Subcutaneous abdominal adipose tissue (tissue), 5 donors: ENCODE data around the gene PLEKHO1.

Source experiments
- H3K27ac ChIP-seq: one replicate; pipeline ENCODE4 v1.7.0; 2013; ENCODE audit warnings: low read depth, mild to moderate bottlenecking, inconsistent platforms, low read length, moderate library complexity
- H3K27me3 ChIP-seq, 5 donors: one replicate each; pipeline ENCODE4 v1.7.0; 2013; ENCODE audit warnings: low read length in 5 of 5, inconsistent platforms in 1 of 5; ENCODE audit not compliant: control insufficient read depth in 5 of 5, insufficient read depth in 4 of 5
- H3K36me3 ChIP-seq, 5 donors: one replicate each; pipeline ENCODE4 v1.7.0; 2013; ENCODE audit warnings: low read length in 5 of 5; ENCODE audit not compliant: control insufficient read depth in 5 of 5, insufficient read depth in 5 of 5
- H3K4me1 ChIP-seq, 5 donors: one replicate each; pipeline ENCODE4 v1.7.0; 2013; ENCODE audit warnings: low read length in 5 of 5, mild to moderate bottlenecking in 3 of 5, moderate library complexity in 1 of 5; ENCODE audit not compliant: control insufficient read depth in 5 of 5, insufficient read depth in 5 of 5
- H3K4me3 ChIP-seq, 5 donors: one replicate each; pipeline ENCODE4 v1.7.0; 2013; ENCODE audit warnings: low read length in 5 of 5, low read depth in 1 of 5
- H3K9ac ChIP-seq, 5 donors: one replicate each; pipeline ENCODE4 v1.7.0; 2013; ENCODE audit warnings: low read length in 5 of 5, mild to moderate bottlenecking in 4 of 5, moderate library complexity in 3 of 5
- H3K9me3 ChIP-seq, 5 donors: one replicate each; pipeline ENCODE4 v1.7.0; 2013; ENCODE audit warnings: low read length in 5 of 5; ENCODE audit not compliant: control insufficient read depth in 5 of 5
- donor health status: healthy.
- donor health status: healthy.
- donor health status: healthy.
- donor health status: healthy.
- donor health status: healthy.

The PLEKHO1 gene

GRCh38 chr1:150146849-150147542 is 2.7 kb upstream of the PLEKHO1 start:
- Histone ChIP-seq H3K4me1 (peaks cover 3 to 41% (median 33%) of the 10 kb centered on the region in 5 donors), H3K4me3 (no peak overlapping the region), H3K9ac (no peak overlapping the region), H3K27ac (no peak overlapping the region), H3K9me3 (no peaks in the 10 kb centered on the region), H3K27me3 (no peaks in the 10 kb centered on the region), H3K36me3 (peaks cover 0 to 4% (median 0%) of the 10 kb centered on the region in 5 donors)

GRCh38 chr1:150148837-150149270 is 862 bp upstream of the PLEKHO1 start:
- peaks cover 3 to 47% (median 35%) of the 10 kb centered on the region in 5 donors for H3K4me1 ChIP-seq
- peak overlapping the region; percentile 68 for H3K27ac ChIP-seq
- no peaks in the 10 kb centered on the region for H3K9me3 ChIP-seq
- H3K9ac ChIP-seq, result peak overlapping the region; percentile 60 to 78 (median 75)
- peak overlapping the region; percentile 63 to 77 (median 73) for H3K4me3 ChIP-seq
- peaks cover 0 to 12% (median 4%) of the 10 kb centered on the region in 5 donors for H3K36me3 ChIP-seq
- no peaks in the 10 kb centered on the region for H3K27me3 ChIP-seq

- Histone ChIP-seq H3K36me3 (peaks cover 0 to 27% (median 17%) of the 10 kb centered on the region in 5 donors), H3K4me3 (peak overlapping the region; percentile 63 to 86 (median 76)), H3K9ac (peak overlapping the region in 4 of 5 donors; percentile 53 to 79 (median 70)), H3K27ac (peak overlapping the region; percentile 65), H3K9me3 (no peaks in the 10 kb centered on the region), H3K4me1 (peaks cover 3 to 46% (median 39%) of the 10 kb centered on the region in 5 donors), H3K27me3 (no peaks in the 10 kb centered on the region)
Observed at GRCh38 chr1:150150133-150151021, 661 bp downstream of the PLEKHO1 start.

GRCh38 chr1:150151291-150152181 is 1.8 kb downstream of the PLEKHO1 start:
- H3K36me3 ChIP-seq, result peaks cover 3 to 38% (median 28%) of the 10 kb centered on the region in 5 donors
- H3K4me1 ChIP-seq, result peaks cover 3 to 48% (median 39%) of the 10 kb centered on the region in 5 donors
- peak overlapping the region in 4 of 5 donors; percentile 53 to 79 (median 70) for H3K9ac ChIP-seq
- H3K27ac ChIP-seq, result peak overlapping the region; percentile 65
- no peaks in the 10 kb centered on the region for H3K27me3 ChIP-seq
- H3K9me3 ChIP-seq, result no peaks in the 10 kb centered on the region
- peak overlapping the region; percentile 63 to 86 (median 76) for H3K4me3 ChIP-seq

GRCh38 chr1:150152182-150152536 is 2.4 kb downstream of the PLEKHO1 start:
- H3K9me3 ChIP-seq, result no peaks in the 10 kb centered on the region
- H3K27me3 ChIP-seq, result no peaks in the 10 kb centered on the region
- H3K36me3 ChIP-seq, result peaks cover 4 to 44% (median 34%) of the 10 kb centered on the region in 5 donors
- H3K4me3 ChIP-seq, result peak overlapping the region; percentile 63 to 86 (median 76)
- peaks cover 3 to 48% (median 39%) of the 10 kb centered on the region in 5 donors for H3K4me1 ChIP-seq
- peak overlapping the region; percentile 65 for H3K27ac ChIP-seq
- H3K9ac ChIP-seq, result peak overlapping the region in 1 of 5 donors; percentile 79

GRCh38 chr1:150152772-150153456 is 3.2 kb downstream of the PLEKHO1 start:
- peaks cover 3 to 48% (median 39%) of the 10 kb centered on the region in 5 donors for H3K4me1 ChIP-seq
- H3K36me3 ChIP-seq, result peaks cover 4 to 52% (median 42%) of the 10 kb centered on the region in 5 donors
- H3K9ac ChIP-seq, result peak overlapping the region in 1 of 5 donors; percentile 21
- peak overlapping the region in 2 of 5 donors; percentile 1 to 39 for H3K4me3 ChIP-seq
- no peaks in the 10 kb centered on the region for H3K9me3 ChIP-seq
- peak overlapping the region; percentile 5 for H3K27ac ChIP-seq
- H3K27me3 ChIP-seq, result no peaks in the 10 kb centered on the region

- Histone ChIP-seq H3K9me3 (no peaks in the 10 kb centered on the region), H3K27ac (peak overlapping the region; percentile 3), H3K4me3 (no peak overlapping the region), H3K36me3 (peaks cover 4 to 61% (median 51%) of the 10 kb centered on the region in 5 donors), H3K27me3 (no peaks in the 10 kb centered on the region), H3K9ac (peak overlapping the region in 1 of 5 donors; percentile 6), H3K4me1 (peaks cover under 1 to 48% (median 32%) of the 10 kb centered on the region in 5 donors)
Observed at GRCh38 chr1:150154143-150154542, 4.4 kb downstream of the PLEKHO1 start.

GRCh38 chr1:150155413-150156071 is 5.8 kb downstream of the PLEKHO1 start:
- H3K27ac ChIP-seq, result no peak overlapping the region
- H3K27me3 ChIP-seq, result no peaks in the 10 kb centered on the region
- H3K9me3 ChIP-seq, result no peaks in the 10 kb centered on the region
- H3K36me3 ChIP-seq, result peaks cover 4 to 71% (median 58%) of the 10 kb centered on the region in 5 donors
- no peak overlapping the region for H3K4me3 ChIP-seq
- no peak overlapping the region for H3K9ac ChIP-seq
- H3K4me1 ChIP-seq, result peaks cover 0 to 50% (median 29%) of the 10 kb centered on the region in 5 donors
